ENCODE results near the gene CARD16.

The CARD16 gene

DNA sequence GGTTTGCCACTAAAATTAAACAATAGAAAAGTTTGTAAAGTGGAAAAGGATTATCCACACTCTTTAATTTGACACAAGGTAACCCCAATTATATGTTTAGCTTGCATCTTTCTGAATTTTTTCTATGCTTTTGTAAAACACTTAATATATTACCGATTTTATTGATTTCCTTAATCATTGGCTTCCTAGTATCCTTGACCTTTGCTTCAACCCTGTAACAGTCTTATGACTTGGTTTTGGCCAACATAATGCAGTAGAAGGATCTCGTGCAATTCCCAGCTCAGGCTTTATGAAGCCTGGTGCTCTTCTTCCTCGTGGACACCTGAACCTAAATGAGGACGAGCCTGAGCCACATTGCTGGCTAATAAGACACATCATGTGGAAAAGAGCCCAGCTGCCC is 53.1 kb downstream of the CARD16 start:
- TF ChIP-seq, protein P1, sequence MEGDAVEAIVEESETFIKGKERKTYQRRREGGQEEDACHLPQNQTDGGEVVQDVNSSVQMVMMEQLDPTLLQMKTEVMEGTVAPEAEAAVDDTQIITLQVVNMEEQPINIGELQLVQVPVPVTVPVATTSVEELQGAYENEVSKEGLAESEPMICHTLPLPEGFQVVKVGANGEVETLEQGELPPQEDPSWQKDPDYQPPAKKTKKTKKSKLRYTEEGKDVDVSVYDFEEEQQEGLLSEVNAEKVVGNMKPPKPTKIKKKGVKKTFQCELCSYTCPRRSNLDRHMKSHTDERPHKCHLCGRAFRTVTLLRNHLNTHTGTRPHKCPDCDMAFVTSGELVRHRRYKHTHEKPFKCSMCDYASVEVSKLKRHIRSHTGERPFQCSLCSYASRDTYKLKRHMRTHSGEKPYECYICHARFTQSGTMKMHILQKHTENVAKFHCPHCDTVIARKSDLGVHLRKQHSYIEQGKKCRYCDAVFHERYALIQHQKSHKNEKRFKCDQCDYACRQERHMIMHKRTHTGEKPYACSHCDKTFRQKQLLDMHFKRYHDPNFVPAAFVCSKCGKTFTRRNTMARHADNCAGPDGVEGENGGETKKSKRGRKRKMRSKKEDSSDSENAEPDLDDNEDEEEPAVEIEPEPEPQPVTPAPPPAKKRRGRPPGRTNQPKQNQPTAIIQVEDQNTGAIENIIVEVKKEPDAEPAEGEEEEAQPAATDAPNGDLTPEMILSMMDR (IDR thresholded peaks at IDR 0.05; ENCODE audit: insufficient read depth, low read depth, low read length, missing control alignments): no peak
- no peak overlapping the region for H3K4me3 ChIP-seq (ENCODE audit: low read length)
- no peak for DNase-seq (ENCODE audit: low read depth)

Measured in epithelial cell of esophagus (primary cell).